Measurements from ENCODE around the gene FANCG. TPM values are rescaled to one million over a fixed set of nuclear protein-coding genes. Genes with fewer than 3 reads are reported as not detected.
A peak's percentile ranks its signal among the peaks of the same experiment; 100 is the strongest.

Gene FANCG
- total RNA-seq, 4 donors from 2014 or later = 14.4 to 40.4 (median 22.2) TPM

DNA sequence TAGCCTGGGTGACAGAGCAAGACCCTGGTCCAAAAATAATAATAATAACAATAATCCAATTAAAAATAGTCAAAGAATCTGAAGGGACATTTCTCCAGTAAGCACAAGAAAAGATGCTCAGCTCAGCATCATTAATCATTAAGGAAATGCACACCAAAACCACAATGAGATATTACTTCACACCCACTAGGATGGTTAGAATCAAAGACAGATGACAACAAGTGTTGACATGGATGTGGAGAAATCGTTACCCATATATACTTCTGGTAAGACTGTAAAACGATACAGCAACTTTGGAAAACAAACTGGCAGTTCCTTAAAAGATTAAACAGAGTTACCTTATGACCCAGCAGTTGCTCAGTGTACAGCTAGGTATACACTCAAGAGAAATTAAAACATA, 5.3 kb upstream of the FANCG start:
- TF ChIP-seq, protein P1, sequence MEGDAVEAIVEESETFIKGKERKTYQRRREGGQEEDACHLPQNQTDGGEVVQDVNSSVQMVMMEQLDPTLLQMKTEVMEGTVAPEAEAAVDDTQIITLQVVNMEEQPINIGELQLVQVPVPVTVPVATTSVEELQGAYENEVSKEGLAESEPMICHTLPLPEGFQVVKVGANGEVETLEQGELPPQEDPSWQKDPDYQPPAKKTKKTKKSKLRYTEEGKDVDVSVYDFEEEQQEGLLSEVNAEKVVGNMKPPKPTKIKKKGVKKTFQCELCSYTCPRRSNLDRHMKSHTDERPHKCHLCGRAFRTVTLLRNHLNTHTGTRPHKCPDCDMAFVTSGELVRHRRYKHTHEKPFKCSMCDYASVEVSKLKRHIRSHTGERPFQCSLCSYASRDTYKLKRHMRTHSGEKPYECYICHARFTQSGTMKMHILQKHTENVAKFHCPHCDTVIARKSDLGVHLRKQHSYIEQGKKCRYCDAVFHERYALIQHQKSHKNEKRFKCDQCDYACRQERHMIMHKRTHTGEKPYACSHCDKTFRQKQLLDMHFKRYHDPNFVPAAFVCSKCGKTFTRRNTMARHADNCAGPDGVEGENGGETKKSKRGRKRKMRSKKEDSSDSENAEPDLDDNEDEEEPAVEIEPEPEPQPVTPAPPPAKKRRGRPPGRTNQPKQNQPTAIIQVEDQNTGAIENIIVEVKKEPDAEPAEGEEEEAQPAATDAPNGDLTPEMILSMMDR (IDR thresholded peaks at IDR 0.05) = no peak
- TF ChIP-seq POLR2A (IDR thresholded peaks at IDR 0.05) = no peak
- Histone ChIP-seq H3K4me1 (peaks cover 0 to 7% (median 0%) of the 10 kb centered on the region in 4 donors), H3K27me3 (no peaks in the 10 kb centered on the region), H3K9me3 (no peaks in the 10 kb centered on the region), H3K36me3 (peaks cover 0 to 30% (median 0%) of the 10 kb centered on the region in 3 donors), H3K27ac (no peak overlapping the region), H3K4me3 (no peak overlapping the region)
- no peak for DNase-seq

GRCh38 chr9:35079041-35079425, 709 bp downstream of the FANCG start:
- Histone ChIP-seq H3K9me3 (no peaks in the 10 kb centered on the region), H3K36me3 (no peaks in the 10 kb centered on the region), H3K4me1 (peaks cover 4 to 19% (median 8%) of the 10 kb centered on the region in 4 donors), H3K4me3 (peak overlapping the region; percentile 75 to 99 (median 78)), H3K27me3 (no peaks in the 10 kb centered on the region), H3K27ac (peak overlapping the region; percentile 46 to 89 (median 72))
- no peak for DNase-seq
- no peak for TF ChIP-seq POLR2A (IDR thresholded peaks at IDR 0.05)
- TF ChIP-seq, protein P1 (IDR thresholded peaks at IDR 0.05) = no peak

- peaks cover 4 to 19% (median 8%) of the 10 kb centered on the region in 4 donors for H3K4me1 ChIP-seq
- no peak overlapping the region for H3K4me3 ChIP-seq
- H3K9me3 ChIP-seq = no peaks in the 10 kb centered on the region
Observed at GRCh38 chr9:35078066-35078465, 1.7 kb downstream of the FANCG start.

DNA sequence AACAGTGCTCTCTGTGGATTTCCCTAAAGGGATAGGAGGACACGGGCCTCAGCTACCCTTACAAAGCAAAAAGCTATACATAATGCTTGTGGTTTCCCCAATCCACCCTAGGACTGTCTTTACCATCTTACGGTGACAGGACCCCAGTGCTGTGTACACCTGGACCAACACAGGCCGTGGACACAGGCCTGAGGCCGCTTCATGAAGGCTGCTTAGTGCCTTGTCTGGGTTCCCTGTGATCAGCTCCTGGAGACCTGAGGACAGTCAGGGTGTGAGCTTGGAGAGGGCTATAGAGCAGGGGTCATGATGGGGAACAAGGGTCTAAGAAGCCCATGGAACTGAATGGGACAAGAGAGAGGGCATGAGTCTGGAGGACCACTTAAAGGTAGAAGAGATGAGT, 2.9 kb downstream of the FANCG start:
- Histone ChIP-seq H3K36me3 (no peaks in the 10 kb centered on the region), H3K4me3 (no peak overlapping the region), H3K27ac (no peak overlapping the region), H3K27me3 (no peaks in the 10 kb centered on the region), H3K9me3 (no peaks in the 10 kb centered on the region), H3K4me1 (peaks cover 4 to 19% (median 8%) of the 10 kb centered on the region in 4 donors)
- no peak for DNase-seq
- TF ChIP-seq POLR2A (IDR thresholded peaks at IDR 0.05) = no peak
- TF ChIP-seq, protein P1 (IDR thresholded peaks at IDR 0.05) = no peak

More at GRCh38 chr9:35078066-35078465, 1.7 kb downstream of the FANCG start:
- no peak for DNase-seq
- no peaks in the 10 kb centered on the region for H3K36me3 ChIP-seq
- TF ChIP-seq, protein P1 (IDR thresholded peaks at IDR 0.05) = no peak
- no peak for TF ChIP-seq POLR2A (IDR thresholded peaks at IDR 0.05)
- H3K27me3 ChIP-seq = no peaks in the 10 kb centered on the region
- H3K27ac ChIP-seq = no peak overlapping the region

DNA sequence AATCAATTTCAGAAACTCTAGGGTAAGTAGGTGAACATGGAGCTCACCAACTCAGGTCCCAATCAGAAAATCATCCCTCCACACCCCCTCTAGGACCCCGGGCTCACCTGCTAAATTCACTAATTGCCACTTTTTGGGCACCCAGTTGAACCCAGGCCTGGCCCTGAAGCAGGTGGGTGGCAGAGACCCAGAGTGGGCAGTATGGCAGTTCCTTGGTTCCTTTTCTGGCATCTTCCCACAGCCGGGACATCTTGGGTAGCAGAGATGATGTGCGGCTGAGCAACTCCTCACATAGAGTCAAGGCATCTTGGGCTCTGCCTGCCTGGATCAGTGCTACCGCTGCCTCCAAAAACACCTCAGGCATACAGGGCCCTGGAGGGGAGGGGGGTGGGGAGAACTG, 4.4 kb downstream of the FANCG start:
- DNase-seq = no peak
- Histone ChIP-seq H3K27ac (no peak overlapping the region), H3K4me3 (no peak overlapping the region), H3K36me3 (no peaks in the 10 kb centered on the region), H3K9me3 (no peaks in the 10 kb centered on the region), H3K27me3 (no peaks in the 10 kb centered on the region), H3K4me1 (peaks cover 8 to 25% (median 12%) of the 10 kb centered on the region in 4 donors)
- TF ChIP-seq, protein P1 (IDR thresholded peaks at IDR 0.05) = no peak
- no peak for TF ChIP-seq POLR2A (IDR thresholded peaks at IDR 0.05)

DNA sequence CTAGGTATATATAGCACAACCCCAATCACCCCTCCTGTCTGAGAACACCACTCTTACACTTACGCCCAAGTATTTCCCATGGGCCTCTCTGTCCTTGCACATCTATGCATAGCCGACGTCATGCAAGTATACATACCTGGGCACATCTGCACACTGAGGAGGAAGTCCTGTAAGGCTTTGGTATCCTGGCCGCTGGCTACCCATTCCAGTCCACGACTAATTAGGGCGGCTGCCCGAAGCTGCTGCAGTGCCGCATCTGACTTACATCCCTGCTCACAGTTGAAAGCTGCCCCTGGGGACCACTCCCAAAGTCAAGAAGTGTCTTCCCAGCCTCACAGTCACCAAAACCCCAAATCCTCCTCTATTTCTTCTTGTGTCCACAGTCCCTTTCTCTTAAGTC, 5.0 kb downstream of the FANCG start:
- DNase-seq = no peak
- Histone ChIP-seq H3K4me3 (no peak overlapping the region), H3K4me1 (peaks cover 8 to 27% (median 17%) of the 10 kb centered on the region in 4 donors), H3K9me3 (no peaks in the 10 kb centered on the region), H3K27ac (no peak overlapping the region), H3K36me3 (no peaks in the 10 kb centered on the region), H3K27me3 (no peaks in the 10 kb centered on the region)
- TF ChIP-seq, protein P1 (IDR thresholded peaks at IDR 0.05) = no peak
- TF ChIP-seq POLR2A (IDR thresholded peaks at IDR 0.05) = no peak
